Liver (tissue), 3 donors: ENCODE measurements around the gene ARHGAP29.

Experiments used
- ATF3 ChIP-seq: IDR thresholded peaks from 2 replicates; pipeline ENCODE4 v1.6.1; 2016; ENCODE audit warnings: antibody characterized with exemption
- CTCF ChIP-seq: fragments of 150-350 bp; IDR thresholded peaks from 2 replicates; pipeline ENCODE4 v1.5.1; 2017; ENCODE audit warnings: improper control_type of control experiment, low read depth, low read length; ENCODE audit not compliant: missing input control
- EGR1 ChIP-seq, 2 donors: IDR thresholded peaks; 2 replicates each; pipeline ENCODE4 v1.6.1; 2016 to 2018; ENCODE audit warnings: antibody characterized with exemption in 2 of 2, low read depth in 2 of 2
- FOXA1 ChIP-seq: IDR thresholded peaks from 2 replicates; pipeline ENCODE4 v1.6.1; 2016; ENCODE audit warnings: antibody characterized with exemption
- GABPA ChIP-seq, 2 donors: IDR thresholded peaks in 1 of 2; conservative IDR thresholded peaks in 1 of 2; 2 replicates each; pipeline ENCODE4 v1.6.1; 2016; ENCODE audit warnings: antibody characterized with exemption in 2 of 2, mild to moderate bottlenecking in 1 of 2, moderate library complexity in 1 of 2
- NR2F2 ChIP-seq: IDR thresholded peaks from 2 replicates; pipeline ENCODE4 v1.6.1; 2016; ENCODE audit warnings: antibody characterized with exemption
- RAD21 ChIP-seq, 2 donors: IDR thresholded peaks; 2 replicates each; pipeline ENCODE4 v1.6.1; 2016; ENCODE audit warnings: antibody characterized with exemption in 2 of 2, mild to moderate bottlenecking in 2 of 2
- REST ChIP-seq: IDR thresholded peaks from 2 replicates; pipeline ENCODE4 v1.6.1; 2016; ENCODE audit warnings: antibody characterized with exemption, mild to moderate bottlenecking
- RXRA ChIP-seq, 2 donors: IDR thresholded peaks; 2 replicates each; pipeline ENCODE4 v1.6.1; 2017 to 2018; ENCODE audit warnings: antibody characterized with exemption in 2 of 2, mild to moderate bottlenecking in 1 of 2
- SP1 ChIP-seq: IDR thresholded peaks from 2 replicates; pipeline ENCODE4 v1.6.1; 2018; ENCODE audit warnings: antibody characterized with exemption, mild to moderate bottlenecking
- TAF1 ChIP-seq: conservative IDR thresholded peaks from 2 replicates; pipeline ENCODE4 v1.6.1; 2016; ENCODE audit warnings: antibody characterized with exemption, mild to moderate bottlenecking
- YY1 ChIP-seq: IDR thresholded peaks from 2 replicates; pipeline ENCODE4 v1.6.1; 2016; ENCODE audit warnings: antibody characterized with exemption, mild to moderate bottlenecking
- TF ChIP-seq, protein P1 (sequence below): IDR thresholded peaks from 2 replicates; pipeline ENCODE4 v1.6.1; 2016; ENCODE audit warnings: antibody characterized with exemption
- TF ChIP-seq, protein P2 (sequence below): IDR thresholded peaks from 2 replicates; pipeline ENCODE4 v1.6.1; 2016; ENCODE audit warnings: antibody characterized with exemption
- donor health status: healthy.
- donor health status: healthy.

GRCh38 chr1:94215955-94216354 is 21.4 kb downstream of the ARHGAP29 start:
- TF ChIP-seq CTCF (no peak), TAF1 (no peak), RXRA (IDR thresholded peaks at IDR 0.05) (no peak), RAD21 (IDR thresholded peaks at IDR 0.05) (no peak), EGR1 (IDR thresholded peaks at IDR 0.05; ENCODE audit: low read depth in 2 of 2) (no peak), GABPA (IDR thresholded peaks at IDR 0.05 in 1 of 2, conservative IDR thresholded peaks at IDR 0.05 in 1 of 2) (no peak), YY1 (no peak), REST (no peak), ATF3 (no peak), SP1 (no peak), NR2F2 (no peak), FOXA1 (no peak)
- TF ChIP-seq, protein P1, sequence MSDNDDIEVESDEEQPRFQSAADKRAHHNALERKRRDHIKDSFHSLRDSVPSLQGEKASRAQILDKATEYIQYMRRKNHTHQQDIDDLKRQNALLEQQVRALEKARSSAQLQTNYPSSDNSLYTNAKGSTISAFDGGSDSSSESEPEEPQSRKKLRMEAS = no peak
- TF ChIP-seq, protein P2, sequence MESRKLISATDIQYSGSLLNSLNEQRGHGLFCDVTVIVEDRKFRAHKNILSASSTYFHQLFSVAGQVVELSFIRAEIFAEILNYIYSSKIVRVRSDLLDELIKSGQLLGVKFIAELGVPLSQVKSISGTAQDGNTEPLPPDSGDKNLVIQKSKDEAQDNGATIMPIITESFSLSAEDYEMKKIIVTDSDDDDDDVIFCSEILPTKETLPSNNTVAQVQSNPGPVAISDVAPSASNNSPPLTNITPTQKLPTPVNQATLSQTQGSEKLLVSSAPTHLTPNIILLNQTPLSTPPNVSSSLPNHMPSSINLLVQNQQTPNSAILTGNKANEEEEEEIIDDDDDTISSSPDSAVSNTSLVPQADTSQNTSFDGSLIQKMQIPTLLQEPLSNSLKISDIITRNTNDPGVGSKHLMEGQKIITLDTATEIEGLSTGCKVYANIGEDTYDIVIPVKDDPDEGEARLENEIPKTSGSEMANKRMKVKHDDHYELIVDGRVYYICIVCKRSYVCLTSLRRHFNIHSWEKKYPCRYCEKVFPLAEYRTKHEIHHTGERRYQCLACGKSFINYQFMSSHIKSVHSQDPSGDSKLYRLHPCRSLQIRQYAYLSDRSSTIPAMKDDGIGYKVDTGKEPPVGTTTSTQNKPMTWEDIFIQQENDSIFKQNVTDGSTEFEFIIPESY = no peak
